Measurements from ENCODE around the gene COQ6. TPM values are rescaled to one million over a fixed set of nuclear protein-coding genes. Genes with fewer than 3 reads are reported as not detected.
"Not testable (repeated sequence)": the region's sequence is repeated elsewhere in the genome, so short reads cannot be mapped to it uniquely, and the experiment has no call there.

COQ6 gene
- 23.4 TPM for total RNA-seq

GRCh38 chr14:73949752-73950734, at the start of gene COQ6, which contains the start of gene FAM161B:
Gene COQ6, plus strand, starts transcription at chr14:73950302. Its CDS starts 31 bp downstream, at chr14:73950333.
Gene FAM161B, minus strand, starts transcription at chr14:73950094. Its CDS starts 68 bp downstream, at chr14:73950026.
- peak; percentile 93 for DNase-seq (ENCODE audit: low spot score)
- peak; percentile 99 for ATAC-seq
- intact Hi-C loops (cut with DNase I) = loop anchor here (10.0 kb wide), 1 partner anchor 225 kb away; no protein-coding TSS in a partner anchor

GRCh38 chr14:73903028-73903427, 47.1 kb upstream of the COQ6 start:
- ATAC-seq = no peak

GRCh38 chr14:73909681-73910080, 40.4 kb upstream of the COQ6 start:
- intact Hi-C loops (cut with DNase I) = no loop called here

More at GRCh38 chr14:73903028-73903427, 47.1 kb upstream of the COQ6 start:
- DNase-seq (ENCODE audit: low spot score) = no peak
- intact Hi-C loops (cut with DNase I) = no loop called here

GRCh38 chr14:73913256-73913655, 36.8 kb upstream of the COQ6 start:
- intact Hi-C loops (cut with DNase I) = no loop called here
- DNase-seq (ENCODE audit: low spot score) (no peak), ATAC-seq (no peak)

More at GRCh38 chr14:73909681-73910080, 40.4 kb upstream of the COQ6 start:
- DNase-seq (ENCODE audit: low spot score) (no peak), ATAC-seq (no peak)

- intact Hi-C loops (cut with DNase I) = no loop called here
- ATAC-seq (no peak), DNase-seq (ENCODE audit: low spot score) (no peak)
These were observed 33.8 kb upstream of the COQ6 start for GRCh38 chr14:73916324-73916723.

- intact Hi-C loops (cut with DNase I); DNase-seq (ENCODE audit: low spot score); ATAC-seq: not testable (repeated sequence)
These were observed 30.6 kb upstream of the COQ6 start for GRCh38 chr14:73919457-73919856.

- ATAC-seq (no peak), DNase-seq (ENCODE audit: low spot score) (no peak)
- intact Hi-C loops (cut with DNase I) = no loop called here
These were observed 25.8 kb upstream of the COQ6 start for GRCh38 chr14:73924337-73924736.

- DNase-seq (ENCODE audit: low spot score) (no peak), ATAC-seq (no peak)
- intact Hi-C loops (cut with DNase I) = no loop called here
These were observed 14.4 kb upstream of the COQ6 start for GRCh38 chr14:73935666-73936065.

GRCh38 chr14:73936548-73936947, 13.6 kb upstream of the COQ6 start:
- ATAC-seq (no peak), DNase-seq (ENCODE audit: low spot score) (no peak)
- intact Hi-C loops (cut with DNase I) = no loop called here

- ATAC-seq (no peak), DNase-seq (ENCODE audit: low spot score) (no peak)
- intact Hi-C loops (cut with DNase I) = no loop called here
These were observed 13.1 kb upstream of the COQ6 start for GRCh38 chr14:73937012-73937411.

GRCh38 chr14:73942180-73942579, 7.9 kb upstream of the COQ6 start:
- intact Hi-C loops (cut with DNase I) = loop anchor here (10.0 kb wide), 1 partner anchor 217 kb away; no protein-coding TSS in a partner anchor
- no peak for DNase-seq (ENCODE audit: low spot score)
- ATAC-seq = no peak

GRCh38 chr14:73943083-73943482, 7.0 kb upstream of the COQ6 start:
- ATAC-seq (peak; percentile 92), DNase-seq (ENCODE audit: low spot score) (no peak)
- intact Hi-C loops (cut with DNase I) = loop anchor here (10.0 kb wide), 1 partner anchor 218 kb away; no protein-coding TSS in a partner anchor

GRCh38 chr14:73944432-73945158, 5.5 kb upstream of the COQ6 start:
- DNase-seq (ENCODE audit: low spot score) (no peak), ATAC-seq (no peak)
- intact Hi-C loops (cut with DNase I) = loop anchor here (10.0 kb wide), 1 partner anchor 220 kb away; no protein-coding TSS in a partner anchor

- ATAC-seq (no peak), DNase-seq (ENCODE audit: low spot score) (no peak)
- intact Hi-C loops (cut with DNase I) = loop anchor here (10.0 kb wide), 1 partner anchor 220 kb away; no protein-coding TSS in a partner anchor
These were observed 4.9 kb upstream of the COQ6 start for GRCh38 chr14:73945159-73945670.

- ATAC-seq (no peak), DNase-seq (ENCODE audit: low spot score) (no peak)
- intact Hi-C loops (cut with DNase I) = no loop called here
These were observed 3.6 kb downstream of the COQ6 start for GRCh38 chr14:73953731-73954130.

GRCh38 chr14:73955674-73956073, 5.6 kb downstream of the COQ6 start:
- intact Hi-C loops (cut with DNase I) = no loop called here
- no peak for DNase-seq (ENCODE audit: low spot score)
- ATAC-seq = no peak

GRCh38 chr14:73958591-73958990, 8.5 kb downstream of the COQ6 start:
- intact Hi-C loops (cut with DNase I) = no loop called here
- ATAC-seq (no peak), DNase-seq (ENCODE audit: low spot score) (no peak)

GRCh38 chr14:73961192-73961591, 11.1 kb downstream of the COQ6 start:
- ATAC-seq (no peak), DNase-seq (ENCODE audit: low spot score) (no peak)
- intact Hi-C loops (cut with DNase I) = no loop called here

GRCh38 chr14:73965216-73965615, 15.1 kb downstream of the COQ6 start:
- DNase-seq (ENCODE audit: low spot score) (no peak), ATAC-seq (no peak)
- intact Hi-C loops (cut with DNase I) = no loop called here
